HG02840 (cell line): ENCODE results near the gene SLIT2.

Source experiments
- ATAC-seq: cut with Tn5 transposase; IDR thresholded peaks from one replicate; pipeline ENCODE4 v1.9.1; 2021; ENCODE audit warnings: mild to moderate bottlenecking, moderate library complexity, moderate number of reproducible peaks; ENCODE audit not compliant: unreplicated experiment, low FRiP score

Gene SLIT2

GRCh38 chr4:20251796-20252655 lies at the start of gene SLIT2:
Gene SLIT2, plus strand, starts transcription at chr4:20251905. Its CDS starts 1,911 bp downstream, at chr4:20253816.
- peak; percentile 54 for ATAC-seq

- ATAC-seq, result no peak
Observed at GRCh38 chr4:20203508-20203907, 48.2 kb upstream of the SLIT2 start.

DNA sequence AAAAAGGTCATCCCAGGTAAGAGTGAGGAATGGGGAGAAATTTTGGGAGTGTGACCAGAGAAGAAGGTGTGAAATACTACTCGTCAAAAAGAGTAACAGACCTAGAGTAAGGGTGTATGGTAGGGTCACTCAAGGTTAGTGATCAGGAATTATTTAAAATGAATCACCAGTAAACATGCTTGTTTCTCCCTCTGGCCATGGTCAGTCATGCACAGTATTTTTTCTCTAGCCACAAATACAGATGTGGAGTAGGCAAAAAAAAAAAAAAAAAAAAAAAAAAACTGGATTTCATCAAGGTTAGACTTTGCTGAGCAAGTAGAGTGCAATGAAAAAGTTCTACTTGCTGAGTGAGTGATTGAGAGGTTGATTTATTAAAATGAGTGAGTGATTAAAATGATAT lies 34.2 kb upstream of the SLIT2 start:
- ATAC-seq, result no peak

- no peak for ATAC-seq
Observed at GRCh38 chr4:20217951-20218350, 33.8 kb upstream of the SLIT2 start.

DNA sequence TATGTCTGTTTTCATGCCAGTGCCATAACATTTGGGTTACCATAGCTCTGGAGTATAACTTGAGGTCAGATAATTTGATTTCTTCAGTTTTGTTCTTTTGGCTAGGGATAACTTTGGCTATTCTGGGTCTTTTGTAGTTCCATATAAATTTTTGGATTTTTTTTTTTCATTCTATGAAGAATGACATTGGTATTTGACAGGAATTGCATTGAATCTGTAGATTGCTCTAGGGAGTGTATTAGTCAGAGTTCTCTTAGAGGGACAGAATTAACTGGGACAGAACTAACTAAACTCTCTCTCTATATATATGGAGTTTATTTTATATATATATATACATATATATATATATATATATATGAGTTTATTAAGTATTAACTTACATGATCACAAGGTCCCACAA lies 32.2 kb upstream of the SLIT2 start:
- ATAC-seq, result no peak

DNA sequence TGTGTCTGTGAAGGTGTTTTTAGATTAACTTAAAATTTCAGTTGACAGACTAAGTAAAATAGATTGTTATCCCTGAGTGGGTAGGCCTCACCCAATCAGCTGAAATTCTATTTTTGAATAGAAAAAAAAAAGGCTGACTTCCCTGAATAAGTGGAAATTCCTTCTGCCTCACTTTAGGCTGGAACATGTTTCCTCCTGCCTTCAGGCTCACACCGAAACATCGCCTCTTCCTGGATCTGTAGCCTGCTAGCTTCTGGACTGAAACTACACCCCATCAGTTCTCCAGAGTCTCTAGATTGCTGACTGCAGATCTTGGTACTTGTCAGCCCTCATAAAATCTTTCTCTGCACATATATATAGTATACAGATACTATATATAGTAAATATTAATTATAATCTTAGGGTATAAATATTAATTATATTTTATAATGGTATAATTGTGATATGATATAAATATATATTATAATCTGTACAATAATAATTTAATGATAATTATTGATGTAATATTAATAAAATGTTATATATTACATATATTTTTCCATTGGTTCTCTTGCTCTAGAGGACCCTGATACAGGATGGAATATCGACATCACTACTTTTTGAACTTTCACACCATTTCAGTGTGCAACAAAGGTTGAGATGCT lies 13.7 kb upstream of the SLIT2 start:
- ATAC-seq, result no peak

DNA sequence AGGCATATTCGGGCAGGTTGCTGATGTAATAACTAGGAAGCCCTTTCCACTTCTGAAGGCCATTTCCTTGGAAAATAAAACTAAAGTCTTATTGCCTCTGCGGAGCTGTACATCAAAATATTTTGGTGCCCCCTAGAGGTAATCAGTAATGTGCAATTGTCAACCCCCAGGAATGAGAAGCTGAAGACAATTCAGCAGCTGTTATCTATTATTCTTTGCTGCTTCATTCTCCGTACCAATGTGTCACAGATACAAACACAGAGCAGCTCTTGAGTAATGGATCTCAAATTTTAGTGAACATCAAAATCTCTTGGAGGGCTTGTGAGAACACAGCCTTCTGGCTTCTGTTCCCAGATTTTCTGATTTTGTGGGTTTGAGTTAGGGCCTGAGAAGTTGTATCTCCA lies 3.5 kb upstream of the SLIT2 start:
- no peak for ATAC-seq

GRCh38 chr4:20249333-20249732 lies 2.4 kb upstream of the SLIT2 start:
- no peak for ATAC-seq

DNA sequence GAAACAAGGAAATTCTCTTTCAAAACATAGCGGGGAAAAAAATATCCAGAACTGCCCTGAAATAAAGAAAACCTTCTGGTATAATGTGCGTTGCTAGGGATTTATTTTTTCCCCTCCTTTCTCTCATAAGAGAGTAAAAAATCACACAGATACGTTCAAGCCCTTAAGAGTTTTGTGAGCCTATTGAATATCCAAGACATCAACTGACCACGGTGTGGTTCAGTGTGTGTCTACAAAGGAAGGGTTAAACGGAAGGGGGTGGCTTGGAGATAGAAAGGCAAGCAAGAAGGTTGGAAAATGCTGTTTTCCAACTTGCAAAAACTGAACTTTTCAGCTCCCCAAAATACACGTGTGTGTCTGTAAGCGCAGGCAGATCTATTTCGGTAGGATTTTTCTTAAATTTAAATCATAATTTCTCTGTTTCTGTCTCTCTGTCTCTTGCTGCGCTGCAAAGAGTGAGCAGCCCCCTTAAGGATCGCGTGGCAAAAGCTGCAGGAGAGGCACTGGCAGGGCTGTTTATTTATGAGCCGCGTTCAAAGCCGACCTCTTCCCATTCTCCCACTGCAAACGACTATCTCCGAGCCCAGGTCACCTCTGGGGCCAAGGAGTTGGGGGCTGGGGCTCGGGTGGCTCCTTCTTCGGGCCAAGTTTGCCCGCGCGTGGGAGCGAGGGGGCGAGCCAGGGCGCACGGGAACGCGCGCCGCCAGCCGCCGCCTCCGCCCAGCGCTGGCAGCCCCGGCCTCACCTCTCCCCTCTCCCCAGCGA lies 492 bp upstream of the SLIT2 start:
- no peak for ATAC-seq

DNA sequence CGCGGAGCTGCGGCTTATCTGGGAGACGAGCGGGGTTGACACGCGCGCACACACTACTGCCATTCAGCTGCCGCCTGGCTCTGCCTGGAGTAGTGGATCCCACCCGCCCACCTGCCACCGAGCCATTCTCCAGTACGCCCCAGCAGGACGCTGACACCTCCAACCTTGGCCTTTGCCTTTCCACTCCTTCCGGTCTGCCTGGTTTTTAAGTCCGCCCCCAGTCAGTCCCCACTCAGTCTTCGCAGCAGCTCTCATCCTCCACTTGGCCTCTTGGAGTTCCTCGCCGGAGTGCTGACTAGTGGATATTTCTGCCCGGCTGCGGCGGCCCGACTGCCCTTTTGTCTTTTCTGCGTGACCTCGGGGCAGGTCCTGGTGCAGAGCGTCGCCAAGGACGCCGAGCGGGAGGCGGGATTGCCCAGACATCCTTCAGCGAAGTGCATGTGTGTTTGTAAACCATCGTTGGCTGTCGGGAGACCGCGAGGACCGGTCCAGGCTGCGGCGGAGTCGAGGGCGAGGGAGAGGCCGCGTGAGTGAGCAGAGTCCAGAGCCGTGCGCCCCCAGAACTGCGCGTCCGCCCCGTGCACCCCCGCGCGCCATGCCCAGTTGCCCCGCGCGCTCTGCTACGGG lies 1.1 kb downstream of the SLIT2 start:
- ATAC-seq, result no peak

- ATAC-seq, result no peak
Observed at GRCh38 chr4:20253283-20253734, 1.6 kb downstream of the SLIT2 start.

- ATAC-seq, result no peak
Observed at GRCh38 chr4:20253735-20254409, 2.2 kb downstream of the SLIT2 start.

GRCh38 chr4:20254511-20255250 lies 3.0 kb downstream of the SLIT2 start:
- no peak for ATAC-seq

- ATAC-seq, result no peak
Observed at GRCh38 chr4:20255251-20255586, 3.5 kb downstream of the SLIT2 start.

- no peak for ATAC-seq
Observed at GRCh38 chr4:20255823-20256222, 4.1 kb downstream of the SLIT2 start.

DNA sequence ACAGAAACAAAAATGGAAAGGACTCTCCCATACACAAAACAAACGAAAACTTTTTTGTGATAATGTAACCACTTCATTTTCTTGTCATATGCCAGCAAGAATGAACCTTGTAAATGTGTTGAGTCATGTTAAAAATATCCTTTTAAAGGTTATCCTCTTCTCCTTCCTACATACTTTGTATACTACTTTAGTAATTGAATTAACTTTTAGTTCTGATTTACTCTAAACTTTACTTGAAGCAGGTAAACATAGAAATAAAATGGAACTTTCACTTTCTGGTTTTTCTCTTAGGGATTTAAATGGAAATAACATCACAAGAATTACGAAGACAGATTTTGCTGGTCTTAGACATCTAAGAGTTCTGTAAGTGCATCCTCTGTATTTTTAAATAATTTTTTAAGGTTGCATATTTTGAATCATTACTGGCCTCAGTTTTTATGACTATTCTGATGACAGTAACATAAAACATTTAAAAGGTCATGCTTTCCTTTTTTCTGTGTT lies 4.7 kb downstream of the SLIT2 start:
- ATAC-seq, result no peak

GRCh38 chr4:20259707-20260106 lies 8.0 kb downstream of the SLIT2 start:
- no peak for ATAC-seq

DNA sequence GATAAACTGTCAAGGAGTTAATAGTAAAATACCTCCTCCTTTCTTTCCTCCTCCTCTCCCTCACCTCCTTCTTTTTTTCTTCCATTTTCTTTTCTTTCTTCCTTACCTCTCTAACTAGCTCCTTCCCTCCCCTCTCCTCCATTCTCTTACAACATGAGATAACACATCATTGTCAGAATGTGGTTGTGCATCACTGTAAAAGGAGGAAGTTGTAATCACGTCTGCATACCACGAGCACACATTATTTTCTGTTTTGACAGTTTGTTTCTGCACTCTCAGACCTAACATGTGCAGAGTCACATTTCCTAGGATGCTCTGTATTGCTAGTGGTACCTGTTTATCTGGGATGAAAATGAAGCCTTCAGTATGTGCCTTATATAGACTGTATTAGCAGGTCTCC lies 9.1 kb downstream of the SLIT2 start:
- ATAC-seq, result no peak

DNA sequence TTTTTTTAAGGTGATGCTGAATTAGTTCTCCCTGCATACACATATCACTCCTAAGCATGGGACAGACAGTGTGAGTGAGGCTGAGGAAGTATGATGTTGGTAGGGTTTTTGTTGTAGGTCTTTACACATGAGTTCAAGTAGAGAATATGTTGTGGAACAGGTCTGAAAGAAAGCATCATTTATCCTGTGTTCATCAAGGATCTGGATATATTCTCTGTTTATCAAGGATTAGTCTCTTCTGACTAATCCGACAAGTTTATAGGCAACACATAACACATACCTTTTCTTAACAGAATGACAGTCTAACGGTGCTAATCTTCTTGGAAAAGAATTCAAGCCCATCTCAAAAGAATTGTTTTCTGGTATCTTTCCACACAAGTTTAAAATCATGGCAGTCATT lies 10.5 kb downstream of the SLIT2 start:
- ATAC-seq, result no peak
